NCI-H748 treated with DMSO at 0.1 percent for 48 hours (cell line): Measurements from ENCODE around the gene UVRAG.
"Not testable (repeated sequence)": the region's sequence is repeated elsewhere in the genome, so short reads cannot be mapped to it uniquely, and the experiment has no call there.

Source experiments
- DNase-seq: peaks from one replicate; lab custom pipeline; 2025; lab: John Stamatoyannopoulos, UW

The UVRAG gene

GRCh38 chr11:75968021-75968625 is 153.1 kb downstream of the UVRAG start:
- no peak for DNase-seq

GRCh38 chr11:75969626-75970308 is 154.8 kb downstream of the UVRAG start:
- no peak for DNase-seq

- not testable (repeated sequence) for DNase-seq
Measured at GRCh38 chr11:75973710-75974109, 158.7 kb downstream of the UVRAG start.

GRCh38 chr11:75979075-75979474 is 164.1 kb downstream of the UVRAG start:
- DNase-seq = not testable (repeated sequence)

- DNase-seq = not testable (repeated sequence)
Measured at GRCh38 chr11:75979479-75980027, 164.5 kb downstream of the UVRAG start.

GRCh38 chr11:75980031-75980430 is 165.0 kb downstream of the UVRAG start:
- no peak for DNase-seq

GRCh38 chr11:75981546-75981945 is 166.5 kb downstream of the UVRAG start:
- no peak for DNase-seq

- no peak for DNase-seq
Measured at GRCh38 chr11:75982309-75982708, 167.3 kb downstream of the UVRAG start.

- DNase-seq = no peak
Measured at GRCh38 chr11:75986966-75987365, 172.0 kb downstream of the UVRAG start.

- DNase-seq = no peak
Measured at GRCh38 chr11:75993126-75993525, 178.1 kb downstream of the UVRAG start.

GRCh38 chr11:75994616-75995015 is 179.6 kb downstream of the UVRAG start:
- DNase-seq = no peak

GRCh38 chr11:75996523-75997442 is 181.8 kb downstream of the UVRAG start:
- no peak for DNase-seq

GRCh38 chr11:76004400-76004799 is 189.4 kb downstream of the UVRAG start:
- DNase-seq = no peak

- no peak for DNase-seq
Measured at GRCh38 chr11:76005756-76006155, 190.7 kb downstream of the UVRAG start.

GRCh38 chr11:76007166-76007565 is 192.2 kb downstream of the UVRAG start:
- DNase-seq = no peak

GRCh38 chr11:76008474-76008873 is 193.5 kb downstream of the UVRAG start:
- no peak for DNase-seq

GRCh38 chr11:76010051-76010450 is 195.0 kb downstream of the UVRAG start:
- DNase-seq = no peak

GRCh38 chr11:76013526-76013925 is 198.5 kb downstream of the UVRAG start:
- DNase-seq = no peak

- DNase-seq = no peak
Measured at GRCh38 chr11:76023236-76024068, 208.4 kb downstream of the UVRAG start.

- no peak for DNase-seq
Measured at GRCh38 chr11:76025068-76025467, 210.1 kb downstream of the UVRAG start.

GRCh38 chr11:76025817-76026216 is 210.8 kb downstream of the UVRAG start:
- no peak for DNase-seq

GRCh38 chr11:76026281-76026680 is 211.3 kb downstream of the UVRAG start:
- no peak for DNase-seq
